ENCODE results near the gene BCKDHA.
"Not testable (repeated sequence)": the region's sequence is repeated elsewhere in the genome, so short reads cannot be mapped to it uniquely, and the experiment has no call there.

Gene BCKDHA

DNA sequence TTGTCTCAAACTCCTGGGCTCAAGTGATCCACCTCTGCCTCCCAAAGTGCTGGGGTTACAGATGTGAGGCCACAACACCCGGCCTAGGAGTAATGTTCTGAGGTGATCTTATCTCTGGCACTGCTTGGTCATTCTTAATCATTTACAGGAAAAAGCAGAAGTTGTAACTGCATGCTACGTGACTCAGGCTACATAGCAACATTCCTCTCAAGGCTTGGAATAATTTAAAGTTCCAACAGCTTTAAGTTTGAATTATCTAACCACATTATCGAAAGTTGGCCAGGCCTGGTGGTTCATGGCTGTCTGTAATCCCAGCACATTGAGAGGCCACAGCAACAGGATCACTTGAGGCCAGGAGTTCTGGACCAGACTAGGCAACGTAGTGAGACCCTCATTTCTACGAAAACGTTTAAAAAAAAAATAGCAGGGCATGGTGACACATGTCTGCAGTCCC lies 29.7 kb upstream of the BCKDHA start:
- no peak for DNase-seq

DNA sequence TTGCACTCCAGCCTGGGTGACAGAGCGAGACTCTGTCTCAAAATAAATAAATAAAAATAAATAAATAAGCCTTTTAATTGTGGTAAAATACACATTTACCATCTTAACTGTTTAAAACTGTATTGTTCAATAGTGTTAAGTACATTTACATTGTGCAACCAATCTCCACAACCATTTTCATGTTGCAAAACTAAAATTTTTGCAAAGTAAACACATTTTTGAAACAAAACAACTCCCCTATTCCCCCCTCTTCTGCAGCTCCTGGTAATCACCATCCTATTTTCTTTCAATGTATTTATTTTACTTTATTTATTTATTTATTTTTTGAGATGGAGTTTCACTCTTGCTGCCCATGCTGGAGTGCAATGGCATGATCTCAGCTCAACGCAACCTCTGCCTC lies 27.8 kb upstream of the BCKDHA start:
- no peak for DNase-seq

DNA sequence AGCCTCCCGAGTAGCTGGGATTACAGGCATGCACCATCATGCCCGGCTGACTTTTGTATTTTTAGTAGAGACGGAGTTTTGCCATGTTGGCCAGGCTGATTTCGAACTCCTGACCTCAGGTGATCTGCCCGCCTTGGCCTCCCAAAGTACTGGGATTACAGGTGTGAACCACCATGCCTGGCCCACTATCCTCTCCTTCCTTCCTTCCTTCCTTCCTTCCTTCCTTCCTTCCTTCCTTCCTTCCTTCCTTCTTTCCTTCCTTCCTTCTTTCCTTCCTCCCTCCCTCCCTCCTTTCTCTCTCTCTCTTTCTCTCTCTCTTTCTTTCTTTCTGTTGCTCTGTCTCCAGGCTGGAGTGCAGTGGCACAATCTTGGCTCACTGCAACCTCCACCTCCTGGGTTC lies 26.5 kb upstream of the BCKDHA start:
- DNase-seq = not testable (repeated sequence)

DNA sequence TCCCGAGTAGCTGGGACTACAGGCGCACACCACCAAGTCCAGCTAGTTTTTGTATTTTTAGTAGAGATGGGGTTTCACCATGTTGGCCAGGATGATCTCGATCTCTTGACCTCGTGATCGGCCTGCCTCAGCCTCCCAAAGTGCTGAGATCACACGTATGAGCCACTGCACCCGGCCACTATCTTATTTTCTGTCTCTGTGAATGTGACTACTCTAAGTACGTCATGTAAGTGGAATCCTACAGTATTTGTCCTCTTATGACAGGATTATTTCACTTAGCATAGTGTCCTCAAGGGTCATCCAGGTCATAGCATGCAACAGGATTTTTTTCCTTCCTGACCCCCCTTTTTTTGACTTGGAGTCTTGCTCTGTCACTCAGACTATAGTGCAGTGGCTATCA lies 26.1 kb upstream of the BCKDHA start:
- DNase-seq = no peak

DNA sequence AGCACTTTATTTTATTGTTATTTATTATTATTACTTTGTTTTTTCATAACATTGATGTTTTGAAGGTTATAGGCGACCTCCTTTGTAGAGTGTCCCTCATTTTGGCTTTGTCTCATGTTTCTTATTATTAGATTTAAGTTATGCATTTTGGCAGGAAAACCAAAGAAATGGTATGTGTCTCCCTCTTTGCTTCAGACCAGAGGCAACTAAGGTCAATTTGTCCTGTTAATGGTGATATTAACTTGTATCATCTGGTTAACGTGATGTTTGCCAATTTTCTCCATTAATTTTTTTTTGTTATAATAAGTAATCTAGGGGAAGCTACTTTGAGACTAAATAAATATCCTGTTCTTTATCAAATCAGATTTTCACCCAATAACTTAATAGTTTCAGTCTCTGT lies 25.1 kb upstream of the BCKDHA start:
- no peak for DNase-seq

DNA sequence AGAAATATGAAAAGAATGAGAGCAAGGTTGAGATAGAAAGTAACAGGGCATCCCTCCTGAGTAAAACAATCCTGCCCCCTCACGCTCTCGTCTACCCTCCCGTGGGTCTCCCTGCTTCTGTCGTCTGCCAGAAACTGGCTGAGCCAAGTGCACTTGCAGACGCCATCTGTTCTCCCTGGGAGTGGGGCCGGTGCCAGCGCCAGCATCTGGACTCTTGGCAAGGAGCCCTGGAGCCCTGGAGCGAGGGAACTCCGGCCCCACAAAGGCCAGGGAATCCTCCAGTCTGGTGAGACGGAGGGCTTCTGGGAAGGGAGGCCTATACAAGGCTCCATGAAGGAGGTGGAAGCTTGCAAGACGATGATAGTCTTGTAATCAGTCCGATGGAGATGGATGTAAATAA lies 23.6 kb upstream of the BCKDHA start:
- no peak for DNase-seq

DNA sequence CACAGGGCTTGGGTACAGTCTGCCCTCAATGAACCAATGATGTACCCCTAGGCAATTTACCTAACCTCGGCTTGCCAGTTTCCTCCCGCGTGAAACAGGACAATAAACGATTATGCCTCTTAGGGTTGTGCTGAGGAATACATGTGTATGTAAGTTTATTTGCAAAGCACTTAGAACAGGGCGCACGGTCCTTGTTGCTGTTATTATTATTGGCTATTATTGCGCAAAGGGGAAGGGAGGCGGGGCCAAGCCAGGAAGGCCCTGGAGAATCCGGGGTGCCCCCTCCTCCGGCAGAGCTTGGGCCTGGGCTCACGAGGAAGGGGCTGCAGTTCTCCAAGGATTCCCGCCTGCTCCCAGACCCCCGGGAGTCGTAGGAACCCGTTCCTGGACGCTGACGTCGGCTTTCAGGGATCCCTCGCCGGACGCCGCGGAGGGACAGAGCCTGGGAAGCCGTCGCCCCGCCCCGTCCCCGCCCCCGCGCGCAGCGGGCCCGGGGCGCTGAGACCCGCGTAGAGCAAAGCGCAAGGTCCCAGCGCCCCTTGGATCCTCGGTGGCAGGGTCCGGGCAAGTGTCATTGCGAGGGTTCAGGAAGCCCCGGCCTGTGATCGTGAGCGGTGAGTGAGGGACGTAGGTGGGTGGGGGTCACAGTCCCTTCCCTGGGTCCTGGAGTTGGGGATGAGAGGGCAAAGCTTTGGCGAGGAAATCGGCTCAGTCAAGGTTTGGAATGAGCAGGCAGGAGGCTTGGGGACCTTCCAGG lies 21.2 kb upstream of the BCKDHA start, which contains the start of gene TMEM91:
TMEM91 (plus strand) TSS at position 293 of the 757 bp plus-strand sequence. CDS start 1,777 bp downstream, outside the sequence.
- DNase-seq = no peak

DNA sequence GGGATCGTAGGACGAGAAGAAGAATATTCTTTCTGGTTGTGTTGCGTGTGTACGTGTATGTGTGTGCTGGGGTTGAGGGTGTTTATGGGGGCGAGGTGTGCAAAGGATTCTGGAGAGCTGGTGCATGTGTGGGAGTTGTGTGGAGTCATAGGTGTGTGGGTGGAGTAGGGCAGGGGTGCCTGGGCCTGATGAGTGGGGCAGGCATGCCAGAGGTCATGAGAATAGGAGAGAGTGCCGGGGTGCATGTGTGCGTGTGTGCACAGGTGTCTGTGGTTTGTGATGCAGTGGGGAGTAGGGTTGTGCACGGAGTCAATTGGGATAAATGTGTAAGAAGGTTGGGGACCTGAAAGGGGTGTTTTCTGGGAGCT lies 20.6 kb upstream of the BCKDHA start:
- no peak for DNase-seq

DNA sequence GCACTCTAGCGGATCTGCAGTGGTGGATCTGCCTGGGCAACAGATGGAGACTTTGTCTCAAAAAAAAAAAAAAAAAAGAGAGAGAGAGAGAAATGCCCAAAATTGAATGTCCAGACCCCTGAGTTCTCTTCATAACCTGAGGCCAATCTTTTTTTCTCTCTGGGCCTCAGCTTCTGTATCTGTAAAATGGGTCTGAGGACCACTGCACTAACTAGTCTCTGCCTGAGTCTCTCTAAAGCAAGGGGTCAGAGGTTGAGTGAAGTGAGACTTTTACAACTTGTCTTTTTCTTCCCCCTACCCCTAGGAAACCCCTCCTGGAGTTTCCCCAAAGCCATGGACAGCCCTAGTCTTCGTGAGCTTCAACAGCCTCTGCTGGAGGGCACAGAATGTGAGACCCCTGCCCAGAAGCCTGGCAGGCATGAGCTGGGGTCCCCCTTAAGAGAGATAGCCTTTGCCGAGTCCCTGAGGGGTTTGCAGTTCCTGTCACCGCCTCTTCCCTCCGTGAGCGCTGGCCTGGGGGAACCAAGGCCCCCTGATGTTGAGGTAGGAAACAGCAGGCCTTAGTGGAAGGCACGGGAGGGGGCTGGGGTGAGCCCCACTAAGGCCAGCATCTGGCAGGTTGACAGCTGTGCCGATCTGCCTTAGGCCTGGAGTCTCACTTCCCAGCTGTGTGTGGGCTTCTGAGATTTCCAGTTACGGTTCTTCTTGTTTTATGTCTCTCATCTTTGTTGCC lies 19.5 kb upstream of the BCKDHA start:
- no peak for DNase-seq

DNA sequence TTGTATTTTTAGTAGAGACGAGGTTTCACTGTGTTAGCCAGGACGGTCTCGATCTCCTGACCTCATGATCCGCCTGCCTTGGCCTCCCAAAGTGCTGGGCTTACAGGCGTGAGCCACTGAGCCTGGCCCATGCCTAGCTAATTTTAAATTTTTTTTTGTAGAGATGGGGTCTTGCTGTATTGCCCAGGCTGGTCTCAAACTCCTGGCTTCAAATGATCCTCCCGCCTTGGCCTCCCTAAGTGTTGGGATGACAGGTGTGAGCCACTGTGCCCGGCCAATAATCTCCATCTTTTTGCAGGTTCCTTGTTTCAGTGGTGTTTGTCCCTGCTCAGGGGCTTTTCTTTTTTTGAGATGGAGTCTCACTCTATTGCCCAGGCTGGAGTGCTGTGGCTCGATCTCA lies 16.1 kb upstream of the BCKDHA start:
- not testable (repeated sequence) for DNase-seq

DNA sequence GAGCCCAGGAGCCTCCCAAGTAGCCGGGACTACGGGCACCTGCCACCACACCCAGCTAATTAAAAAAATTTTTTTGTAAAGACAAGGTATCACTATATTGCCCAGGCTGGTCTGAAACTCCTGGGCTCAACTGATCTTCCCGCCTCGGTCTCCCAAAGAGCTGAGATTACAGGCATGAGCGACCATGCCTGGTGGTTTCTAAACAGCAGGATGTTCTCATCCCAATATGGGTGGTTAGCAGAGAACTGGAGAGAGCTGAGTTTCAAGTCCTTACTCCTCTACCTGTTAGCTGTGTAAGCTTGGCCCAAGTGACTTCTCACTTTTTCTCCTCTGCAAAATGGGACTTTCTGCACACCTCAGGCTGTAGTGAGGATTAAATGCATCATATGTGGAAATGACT lies 13.3 kb upstream of the BCKDHA start:
- DNase-seq = no peak

DNA sequence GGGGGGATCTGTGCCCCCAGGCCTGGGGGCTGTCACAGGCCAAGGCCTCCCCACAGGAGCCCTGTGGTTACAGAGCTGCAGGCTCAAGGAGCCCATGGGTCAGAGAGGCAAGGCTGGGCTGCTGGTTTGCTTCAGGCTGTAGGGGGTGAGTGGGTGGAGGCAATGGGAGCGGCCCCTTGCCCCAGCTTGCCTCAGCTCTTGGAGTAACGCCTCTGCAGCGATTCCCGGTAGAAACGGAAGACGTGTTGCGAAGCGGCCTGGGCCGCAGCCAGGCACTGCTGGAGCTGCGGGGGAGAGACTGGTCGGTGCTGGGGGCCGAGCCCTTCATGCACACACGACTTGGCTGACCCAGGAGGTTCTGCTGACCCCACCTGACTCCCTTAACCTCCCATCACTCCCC lies 11.2 kb upstream of the BCKDHA start:
- no peak for DNase-seq

DNA sequence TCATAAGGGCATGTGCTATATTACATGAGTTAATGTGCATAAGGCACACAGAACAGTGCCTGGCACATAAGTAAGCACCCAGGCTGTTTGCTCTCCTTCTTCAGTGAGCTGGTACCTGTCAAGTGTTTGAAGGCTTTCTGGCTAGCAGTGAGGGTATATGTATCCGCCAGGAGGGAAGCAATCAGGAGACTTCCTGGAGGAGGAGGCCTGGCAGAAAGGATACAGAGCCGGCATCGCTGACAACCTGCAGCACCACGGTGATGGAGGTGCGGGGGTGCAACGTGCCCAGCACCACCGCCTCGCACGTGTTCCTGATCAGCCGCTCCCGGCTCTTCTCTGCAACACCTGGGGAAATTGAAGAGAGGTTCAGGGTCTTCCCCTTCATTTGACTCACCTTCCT lies 6.0 kb upstream of the BCKDHA start:
- no peak for DNase-seq

DNA sequence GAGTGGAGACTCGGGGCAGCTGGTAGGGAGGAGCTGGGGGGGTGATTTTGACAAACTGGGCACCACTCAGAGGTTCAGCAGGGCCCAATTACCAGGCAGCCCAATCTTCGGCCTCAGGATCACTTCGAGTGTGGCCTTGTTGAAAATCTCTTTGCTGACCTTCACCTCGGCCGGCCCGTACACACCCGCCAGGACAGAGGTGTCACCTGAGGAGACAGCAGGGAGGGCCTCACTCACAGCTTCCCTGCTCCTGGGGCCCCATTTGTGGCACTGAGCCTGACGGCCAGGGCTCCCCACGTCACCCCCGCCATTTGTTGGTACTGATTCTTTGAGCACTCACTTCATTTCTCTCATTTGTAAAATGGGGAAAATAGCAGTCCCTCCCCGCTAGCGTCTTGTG lies 4.8 kb upstream of the BCKDHA start:
- DNase-seq = no peak

DNA sequence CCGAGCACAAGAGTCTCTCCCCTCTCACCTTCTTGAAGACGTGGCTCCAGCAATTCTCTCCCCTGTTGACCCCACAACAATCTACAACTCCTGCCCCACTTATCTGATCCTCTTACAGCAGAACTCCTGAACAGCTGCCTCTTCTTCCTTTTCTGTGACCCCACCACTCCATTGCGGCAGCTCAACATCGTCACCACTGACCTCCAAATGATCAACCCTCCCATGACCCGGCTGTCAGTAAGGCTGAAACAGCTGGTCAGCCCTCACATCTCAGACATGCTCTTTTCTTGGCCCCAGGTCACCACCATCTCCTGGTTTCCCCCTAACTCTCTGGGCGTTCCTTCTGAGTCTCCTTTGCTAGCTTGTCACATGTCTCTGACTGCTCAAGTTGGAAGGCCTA lies 2.3 kb upstream of the BCKDHA start:
- no peak for DNase-seq

DNA sequence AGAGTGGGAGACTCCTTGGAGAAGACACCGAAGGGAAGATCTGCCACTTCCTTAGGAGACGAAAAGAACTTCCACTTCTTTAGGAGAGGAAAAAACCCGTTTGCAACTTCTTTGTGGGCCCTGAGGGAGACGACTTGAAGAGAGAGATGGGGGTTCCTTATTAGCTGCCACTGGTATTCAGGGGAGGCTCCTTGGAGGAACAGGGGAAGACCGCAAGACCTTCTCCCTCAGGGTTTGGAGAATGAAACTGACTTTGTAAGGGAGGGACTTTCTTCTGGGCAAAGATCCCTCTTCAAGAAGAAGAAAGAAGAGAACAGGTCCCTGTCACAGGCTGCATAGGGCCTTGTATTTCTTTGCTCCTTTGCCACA lies 416 bp downstream of the BCKDHA start:
- no peak for DNase-seq

DNA sequence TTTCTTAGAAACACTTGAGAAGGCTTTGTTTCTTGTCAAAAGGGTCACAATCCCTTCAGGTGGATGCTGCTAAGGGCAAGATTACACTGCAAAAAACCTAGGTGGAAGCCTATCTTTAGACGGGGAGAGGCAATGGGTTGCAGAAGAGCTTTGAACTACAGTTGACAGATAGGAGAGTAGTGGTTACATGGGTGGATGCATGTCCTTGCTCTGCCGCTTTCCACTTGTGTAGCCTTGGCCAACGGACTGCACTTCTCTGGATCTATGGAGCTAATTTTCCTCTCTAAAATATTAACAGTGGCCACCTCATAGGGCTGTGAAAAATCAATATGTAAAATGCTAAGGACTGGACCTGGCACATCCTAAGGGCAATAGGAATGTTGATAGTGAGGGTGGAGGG lies 980 bp downstream of the BCKDHA start:
- no peak for DNase-seq

DNA sequence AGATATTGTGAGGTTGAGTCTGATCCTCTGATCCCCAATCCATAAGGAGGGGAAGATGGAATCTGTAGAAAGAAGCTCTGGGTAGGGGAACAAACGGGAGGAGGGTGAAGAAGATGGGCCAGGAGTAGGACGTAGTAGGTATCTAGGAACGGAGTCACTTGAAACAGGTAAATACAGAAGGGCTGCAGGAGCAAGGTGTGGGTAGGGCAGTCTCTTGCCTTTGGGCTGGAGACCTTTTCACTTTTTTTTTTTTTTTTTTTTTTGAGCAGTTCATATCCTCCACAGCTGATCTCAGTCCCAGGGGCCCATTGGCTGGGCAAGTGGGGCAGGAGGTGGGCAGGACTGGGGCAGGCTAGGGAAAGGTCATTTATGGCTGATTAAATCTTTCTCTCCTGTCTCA lies 1.5 kb downstream of the BCKDHA start:
- no peak for DNase-seq

DNA sequence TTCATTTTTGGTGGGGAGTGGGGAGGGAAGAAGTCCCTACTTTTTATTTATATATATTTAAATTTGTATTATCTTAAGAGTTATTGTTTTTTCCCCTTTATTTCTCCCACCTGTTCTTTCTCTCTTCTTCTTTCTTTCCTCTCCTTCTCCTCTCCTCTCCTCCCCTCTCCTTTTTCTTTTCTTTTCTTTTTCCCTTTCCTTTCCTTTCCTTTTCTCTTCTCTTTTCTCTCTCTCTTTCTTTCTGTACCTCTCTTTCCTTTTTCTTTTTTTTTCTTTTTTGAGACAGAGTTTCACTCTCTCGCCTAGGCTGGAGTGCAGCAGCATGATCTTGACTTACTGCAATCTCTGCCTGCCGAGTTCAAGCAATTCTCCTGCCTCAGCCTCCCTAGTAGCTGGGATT lies 1.9 kb downstream of the BCKDHA start:
- DNase-seq = no peak

DNA sequence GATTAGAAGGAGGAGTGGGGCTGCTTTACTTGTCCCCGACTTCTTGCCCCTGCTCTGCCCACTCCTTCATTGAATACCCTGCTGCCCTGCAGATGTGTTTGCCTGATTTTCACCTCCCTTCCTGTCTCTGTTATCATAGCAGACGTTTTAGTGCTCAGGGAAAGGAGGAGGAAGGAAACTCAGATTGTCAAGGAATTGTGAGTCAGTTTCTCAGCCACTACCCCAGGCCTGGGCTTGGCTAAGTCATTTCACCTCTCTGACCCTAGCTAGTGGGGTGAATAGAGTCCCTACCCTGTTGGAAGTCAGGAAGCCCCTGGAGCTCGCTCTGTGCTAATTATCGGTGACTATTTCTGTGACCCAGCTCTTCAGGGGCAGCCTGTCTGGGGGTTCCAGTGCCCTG lies 3.9 kb downstream of the BCKDHA start:
- no peak for DNase-seq

DNA sequence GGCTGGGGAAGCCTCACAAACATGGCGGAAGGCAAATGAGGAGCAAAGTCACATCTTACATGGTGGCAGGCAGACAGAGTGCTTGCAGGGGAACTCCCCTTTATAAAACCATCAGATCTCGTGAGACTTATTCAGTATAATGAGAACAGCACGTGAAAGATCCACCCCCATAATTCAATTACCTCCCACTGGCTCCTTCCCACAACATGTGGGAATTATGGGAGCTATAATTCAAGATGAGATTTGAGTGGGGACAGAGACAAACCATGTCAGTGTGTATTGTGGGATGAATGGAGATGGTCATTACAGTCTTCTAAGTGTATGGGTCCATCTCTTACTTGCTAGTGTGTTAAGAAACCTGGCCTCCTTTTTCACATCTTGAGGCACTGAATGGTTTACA lies 4.4 kb downstream of the BCKDHA start:
- DNase-seq = no peak

DNA sequence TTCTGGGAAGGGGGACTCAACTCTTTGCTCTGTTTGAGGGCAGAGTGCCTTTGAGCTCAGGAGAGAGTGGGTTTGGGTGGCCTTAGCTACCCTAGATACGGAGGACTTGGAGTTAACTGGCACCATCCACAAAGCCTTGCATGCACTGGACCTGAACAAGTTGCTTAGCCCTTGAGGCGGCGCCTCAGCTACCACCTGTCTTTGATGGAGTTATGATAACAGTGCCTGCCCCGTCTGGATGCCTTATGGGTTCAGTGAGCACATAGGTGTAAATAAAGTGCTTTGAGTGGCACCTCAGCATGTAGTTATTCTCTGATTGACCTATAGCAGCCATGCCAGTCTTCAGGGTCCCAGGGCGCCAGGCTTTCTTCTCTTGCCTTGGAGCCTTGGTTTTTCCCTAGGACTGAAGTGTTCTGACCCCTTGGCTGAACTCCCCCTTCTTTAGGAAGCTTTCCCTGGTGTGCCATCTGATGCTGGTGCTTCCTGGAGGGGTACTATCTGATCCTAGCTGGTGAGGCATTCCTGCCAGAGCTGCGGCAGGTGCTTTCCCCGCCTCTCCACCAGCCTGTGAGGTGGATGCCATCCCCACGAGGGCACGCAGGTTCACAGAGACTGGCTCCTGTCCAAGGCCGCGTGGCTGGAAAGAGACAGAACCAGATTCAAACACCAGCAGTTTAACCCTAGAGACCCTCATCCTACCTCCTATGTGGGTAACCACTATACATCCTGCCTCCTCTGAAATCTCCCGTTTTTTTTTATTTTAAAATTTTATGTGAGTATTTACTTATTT lies 5.8 kb downstream of the BCKDHA start:
- no peak for DNase-seq

DNA sequence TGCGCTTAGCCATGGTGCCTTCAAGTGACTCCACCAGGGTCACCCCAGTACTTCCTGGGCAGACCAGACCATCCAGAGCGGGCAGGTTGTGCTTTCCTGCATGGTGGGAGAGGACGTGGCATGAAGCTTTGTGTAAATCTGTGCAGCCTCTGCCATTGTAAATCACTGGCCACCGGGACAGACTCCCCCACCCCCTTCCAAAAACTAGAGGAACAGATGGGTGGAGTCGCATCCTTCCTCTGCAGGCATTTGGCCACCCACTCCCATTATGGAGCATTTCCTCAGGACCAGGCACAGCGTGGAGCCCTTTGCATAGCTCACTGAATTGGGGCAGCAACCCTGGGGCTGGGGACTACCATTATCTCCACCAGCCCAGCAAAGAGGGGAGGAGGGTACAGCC lies 8.2 kb downstream of the BCKDHA start:
- no peak for DNase-seq

DNA sequence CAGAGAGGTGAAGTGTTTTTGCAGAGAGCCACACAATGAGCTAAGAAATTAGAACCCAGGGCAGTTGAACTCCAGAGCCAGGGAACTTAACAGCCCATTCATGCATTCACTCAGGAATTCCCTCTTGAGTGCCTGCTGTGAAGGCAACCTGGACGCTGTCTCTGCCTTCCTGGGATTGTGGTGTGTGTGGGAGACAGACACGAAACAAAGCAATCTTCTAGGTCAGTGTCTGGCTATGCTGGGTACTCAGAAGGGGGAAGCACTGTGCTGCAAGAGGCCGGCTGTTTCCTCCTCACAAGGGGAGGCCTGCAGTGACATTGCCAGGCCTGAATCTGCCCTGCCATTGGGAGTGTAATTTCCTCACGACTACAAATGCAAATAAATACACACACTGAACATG lies 9.7 kb downstream of the BCKDHA start:
- no peak for DNase-seq

Data from NCI-H1436 treated with DMSO at 0.1 percent for 48 hours (cell line).